GM13977 (cell line): Measurements from ENCODE around the gene ANKRD28.
A peak's percentile ranks its signal among the peaks of the same experiment; 100 is the strongest.

Experiments
- DNase-seq: peaks from one replicate; pipeline ENCODE4 v3.0.0; 2012; ENCODE audit warnings: low spot score
- CTCF ChIP-seq: IDR thresholded peaks from 2 replicates; pipeline ENCODE4 v1.5.1; 2012; ENCODE audit warnings: mild to moderate bottlenecking, control low read depth; ENCODE audit not compliant: insufficient read depth; ENCODE audit errors: extremely low read depth, missing control alignments
- in situ Hi-C: fragments of 300-500 bp; cut with MboI; formaldehyde crosslinking; loops from one replicate; pipeline ENCODE4 v1.12.0; 2022; ENCODE audit warnings: low sequenced_read_pairs, low pct_unique_long_range_greater_than_20kb, mixed read lengths, inconsistent platforms; ENCODE audit not compliant: unreplicated experiment

ANKRD28 gene

GRCh38 chr3:15798533-15799245 is 910 bp upstream of the ANKRD28 start:
- TF ChIP-seq CTCF: no peak
- DNase-seq: no peak
- in situ Hi-C loops: no loop called here

GRCh38 chr3:15796771-15797641 is 773 bp downstream of the ANKRD28 start:
- DNase-seq: no peak
- in situ Hi-C loops: no loop called here
- no peak for TF ChIP-seq CTCF

- in situ Hi-C loops: no loop called here
- TF ChIP-seq CTCF: no peak
Measured at GRCh38 chr3:15796331-15796730, 1.4 kb downstream of the ANKRD28 start.

GRCh38 chr3:15795651-15796308 is 2.0 kb downstream of the ANKRD28 start:
- no peak for DNase-seq
- in situ Hi-C loops: no loop called here
- no peak for TF ChIP-seq CTCF

More at GRCh38 chr3:15796331-15796730, 1.4 kb downstream of the ANKRD28 start:
- DNase-seq: no peak

GRCh38 chr3:15794842-15795650 is 2.7 kb downstream of the ANKRD28 start:
- no peak for TF ChIP-seq CTCF
- DNase-seq: no peak
- in situ Hi-C loops: no loop called here

- DNase-seq: peak; percentile 30
- in situ Hi-C loops: no loop called here
- no peak for TF ChIP-seq CTCF
Measured at GRCh38 chr3:15794303-15794771, 3.4 kb downstream of the ANKRD28 start.
